Sigmoid colon (tissue), 4 donors: ENCODE data around the gene NKPD1.

Experiments
- EP300 ChIP-seq, 4 donors: sonication (generic); formaldehyde crosslinking; IDR thresholded peaks; one replicate each; pipeline ENCODE4 v1.6.1; 2017; ENCODE audit warnings: antibody characterized with exemption in 4 of 4
- POLR2A ChIP-seq, 2 donors: fragments of 450-650 bp; IDR thresholded peaks; one replicate each; pipeline ENCODE4 v1.6.1; 2016; ENCODE audit warnings: antibody characterized with exemption in 2 of 2, mild to moderate bottlenecking in 2 of 2, moderate library complexity in 2 of 2
- POLR2AphosphoS5 ChIP-seq, 4 donors: sonication (generic); formaldehyde crosslinking; IDR thresholded peaks; one replicate each; pipeline ENCODE4 v1.6.1; 2017; ENCODE audit warnings: antibody characterized with exemption in 4 of 4
- TF ChIP-seq, protein P1 (sequence below), 4 experiments: fragments of 450-650 bp in 3 of 4; fragments of 200-600 bp in 1 of 4; IDR thresholded peaks; one replicate each; pipeline ENCODE4 v1.5.1; 2016 to 2019; ENCODE audit warnings: antibody characterized with exemption in 4 of 4, mild to moderate bottlenecking in 3 of 4, moderate library complexity in 2 of 4

DNA sequence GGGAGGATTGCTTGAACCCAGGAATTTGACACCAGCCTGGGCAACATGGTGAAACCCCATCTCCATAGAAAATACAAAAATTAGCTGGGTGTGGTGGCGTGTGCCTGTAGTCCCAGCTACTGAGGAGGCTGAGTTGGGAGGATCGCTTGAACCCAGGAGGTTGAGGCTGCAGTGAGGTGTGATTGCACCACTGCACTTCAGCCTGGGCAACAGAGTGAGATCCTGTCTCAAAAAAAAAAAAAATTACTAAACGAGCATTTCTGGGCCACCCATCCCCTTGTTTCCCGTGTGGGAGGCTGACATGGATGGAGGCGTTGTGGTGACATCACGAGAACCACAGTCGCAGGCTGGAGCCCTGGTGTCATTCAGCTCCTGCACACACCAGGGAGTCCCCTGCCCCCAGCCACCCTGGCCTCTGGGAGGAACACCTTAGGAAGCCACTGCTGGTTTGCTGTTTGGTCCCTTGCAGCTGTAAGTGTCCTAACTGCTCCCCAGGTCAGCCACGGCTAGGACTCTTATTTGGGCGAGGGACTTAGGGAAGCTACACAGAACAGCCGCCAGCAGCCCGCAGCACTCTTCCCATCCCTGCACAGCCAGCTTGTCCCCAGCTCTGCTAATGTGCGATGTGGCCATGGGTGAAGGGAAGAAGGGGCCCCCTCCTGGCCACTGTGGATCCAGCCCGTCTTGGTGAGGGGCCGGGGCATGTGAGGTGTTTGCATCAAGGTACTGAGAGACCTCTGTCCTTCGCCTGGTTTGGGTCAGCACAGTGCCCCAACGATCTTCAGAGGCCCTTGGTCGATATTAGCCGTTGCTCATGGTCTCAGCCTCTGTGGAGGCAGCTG lies 12.7 kb downstream of the NKPD1 start:
- TF ChIP-seq EP300 (IDR thresholded peaks at IDR 0.05) (no peak), POLR2AphosphoS5 (IDR thresholded peaks at IDR 0.05) (no peak), POLR2A (IDR thresholded peaks at IDR 0.05) (no peak)
- TF ChIP-seq, protein P1, sequence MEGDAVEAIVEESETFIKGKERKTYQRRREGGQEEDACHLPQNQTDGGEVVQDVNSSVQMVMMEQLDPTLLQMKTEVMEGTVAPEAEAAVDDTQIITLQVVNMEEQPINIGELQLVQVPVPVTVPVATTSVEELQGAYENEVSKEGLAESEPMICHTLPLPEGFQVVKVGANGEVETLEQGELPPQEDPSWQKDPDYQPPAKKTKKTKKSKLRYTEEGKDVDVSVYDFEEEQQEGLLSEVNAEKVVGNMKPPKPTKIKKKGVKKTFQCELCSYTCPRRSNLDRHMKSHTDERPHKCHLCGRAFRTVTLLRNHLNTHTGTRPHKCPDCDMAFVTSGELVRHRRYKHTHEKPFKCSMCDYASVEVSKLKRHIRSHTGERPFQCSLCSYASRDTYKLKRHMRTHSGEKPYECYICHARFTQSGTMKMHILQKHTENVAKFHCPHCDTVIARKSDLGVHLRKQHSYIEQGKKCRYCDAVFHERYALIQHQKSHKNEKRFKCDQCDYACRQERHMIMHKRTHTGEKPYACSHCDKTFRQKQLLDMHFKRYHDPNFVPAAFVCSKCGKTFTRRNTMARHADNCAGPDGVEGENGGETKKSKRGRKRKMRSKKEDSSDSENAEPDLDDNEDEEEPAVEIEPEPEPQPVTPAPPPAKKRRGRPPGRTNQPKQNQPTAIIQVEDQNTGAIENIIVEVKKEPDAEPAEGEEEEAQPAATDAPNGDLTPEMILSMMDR (IDR thresholded peaks at IDR 0.05): no peak
